Activated T-cell treated with anti-CD3 and anti-CD28 coated beads for 1 hour (primary cell): Measurements from ENCODE around the gene TCOF1.

Experiments used
- DNase-seq: peaks from one replicate; pipeline ENCODE4 v3.0.0-alpha.2; 2020; ENCODE audit warnings: low read depth

The TCOF1 gene

GRCh38 chr5:150391064-150391834 lies 33.8 kb downstream of the TCOF1 start:
- DNase-seq, result no peak

GRCh38 chr5:150391986-150392385 lies 34.5 kb downstream of the TCOF1 start:
- no peak for DNase-seq

GRCh38 chr5:150392680-150393079 lies 35.2 kb downstream of the TCOF1 start:
- DNase-seq, result no peak

GRCh38 chr5:150393096-150393645 lies 35.7 kb downstream of the TCOF1 start:
- no peak for DNase-seq

- no peak for DNase-seq
These were observed 36.6 kb downstream of the TCOF1 start for GRCh38 chr5:150394131-150394530.

GRCh38 chr5:150394912-150395687 lies 37.6 kb downstream of the TCOF1 start:
- no peak for DNase-seq

GRCh38 chr5:150395688-150395975 lies 38.1 kb downstream of the TCOF1 start:
- no peak for DNase-seq

- DNase-seq, result no peak
These were observed 38.8 kb downstream of the TCOF1 start for GRCh38 chr5:150396267-150396666.

- no peak for DNase-seq
These were observed 39.8 kb downstream of the TCOF1 start for GRCh38 chr5:150397146-150397781.

- DNase-seq, result no peak
These were observed 40.6 kb downstream of the TCOF1 start for GRCh38 chr5:150397782-150398721.

GRCh38 chr5:150398722-150399523 lies 41.4 kb downstream of the TCOF1 start:
- no peak for DNase-seq

GRCh38 chr5:150399524-150400211 lies 42.2 kb downstream of the TCOF1 start:
- DNase-seq, result no peak

- no peak for DNase-seq
These were observed 43.0 kb downstream of the TCOF1 start for GRCh38 chr5:150400316-150401075.

GRCh38 chr5:150401076-150401375 lies 43.5 kb downstream of the TCOF1 start:
- DNase-seq, result no peak

GRCh38 chr5:150401376-150402228 lies 44.1 kb downstream of the TCOF1 start:
- no peak for DNase-seq

GRCh38 chr5:150402229-150402773 lies 44.8 kb downstream of the TCOF1 start:
- DNase-seq, result no peak

- DNase-seq, result no peak
These were observed 45.4 kb downstream of the TCOF1 start for GRCh38 chr5:150402901-150403342.

GRCh38 chr5:150404121-150404520 lies 46.6 kb downstream of the TCOF1 start:
- no peak for DNase-seq
